Thyroid gland (tissue), 4 donors: ENCODE measurements around the gene PRKCA.

ENCODE experiments used
- POLR2A ChIP-seq, 2 donors: fragments of 450-650 bp; IDR thresholded peaks; one replicate each; pipeline ENCODE4 v1.6.1; 2017; ENCODE audit warnings: antibody characterized with exemption in 2 of 2, mild to moderate bottlenecking in 2 of 2, moderate library complexity in 1 of 2
- TF ChIP-seq, protein P1 (sequence below), 6 experiments: fragments of 200-600 bp in 3 of 6; fragments of 450-650 bp in 3 of 6; sonication (generic) in 3 of 6; IDR thresholded peaks; one replicate each; pipeline ENCODE4 v1.5.1; 2016 to 2019; ENCODE audit warnings: antibody characterized with exemption in 6 of 6, mild to moderate bottlenecking in 2 of 6, inconsistent platforms in 1 of 6, moderate library complexity in 1 of 6

- TF ChIP-seq, protein P1, sequence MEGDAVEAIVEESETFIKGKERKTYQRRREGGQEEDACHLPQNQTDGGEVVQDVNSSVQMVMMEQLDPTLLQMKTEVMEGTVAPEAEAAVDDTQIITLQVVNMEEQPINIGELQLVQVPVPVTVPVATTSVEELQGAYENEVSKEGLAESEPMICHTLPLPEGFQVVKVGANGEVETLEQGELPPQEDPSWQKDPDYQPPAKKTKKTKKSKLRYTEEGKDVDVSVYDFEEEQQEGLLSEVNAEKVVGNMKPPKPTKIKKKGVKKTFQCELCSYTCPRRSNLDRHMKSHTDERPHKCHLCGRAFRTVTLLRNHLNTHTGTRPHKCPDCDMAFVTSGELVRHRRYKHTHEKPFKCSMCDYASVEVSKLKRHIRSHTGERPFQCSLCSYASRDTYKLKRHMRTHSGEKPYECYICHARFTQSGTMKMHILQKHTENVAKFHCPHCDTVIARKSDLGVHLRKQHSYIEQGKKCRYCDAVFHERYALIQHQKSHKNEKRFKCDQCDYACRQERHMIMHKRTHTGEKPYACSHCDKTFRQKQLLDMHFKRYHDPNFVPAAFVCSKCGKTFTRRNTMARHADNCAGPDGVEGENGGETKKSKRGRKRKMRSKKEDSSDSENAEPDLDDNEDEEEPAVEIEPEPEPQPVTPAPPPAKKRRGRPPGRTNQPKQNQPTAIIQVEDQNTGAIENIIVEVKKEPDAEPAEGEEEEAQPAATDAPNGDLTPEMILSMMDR (IDR thresholded peaks at IDR 0.05), result no peak
- TF ChIP-seq POLR2A (IDR thresholded peaks at IDR 0.05), result no peak
Measured at GRCh38 chr17:66538776-66539175, 236.4 kb downstream of the PRKCA start.
